GM12878 (cell line): ENCODE measurements around the gene ANTXR2. TPM values are rescaled to one million over a fixed set of nuclear protein-coding genes. Genes with fewer than 3 reads are reported as not detected.

ENCODE experiments used
- ATAC-seq: fragments of 200-7000 bp; cut with Tn5 transposase; 3 replicates; pipeline ENCODE4 v1.9.1; 2020; ENCODE audit warnings: mild to moderate bottlenecking, moderate library complexity
- BruUV-seq: library from RNA; stranded (reverse); fragments of 400-500 nt; replicated peaks from 2 replicates; lab custom pipeline; 2021; lab: Mats Ljungman, UMichigan
- CTCF ChIA-PET: fragments of 300-600 bp; sonication (Branson Sonifier 250); formaldehyde crosslinking; extraction: SDS; loops from one replicate; lab custom pipeline; 2021; ENCODE audit warnings: inconsistent platforms; lab: Yijun Ruan, JAX
- POLR2A ChIA-PET: fragments of 350-600 bp; formaldehyde crosslinking; extraction: SDS; loops from one replicate; lab custom pipeline; 2021; ENCODE audit warnings: inconsistent platforms; lab: Charles Lee
- RAD21 ChIA-PET: fragments of 300-600 bp; sonication (Branson Sonifier 250); formaldehyde crosslinking; loops from one replicate; lab custom pipeline; 2023; ENCODE audit warnings: antibody characterized with exemption; ENCODE audit not compliant: unreplicated experiment; lab: Charles Lee
- SMC1A ChIA-PET: fragments of 300-600 bp; sonication (Branson Sonifier 250); formaldehyde crosslinking; loops from one replicate; lab custom pipeline; 2023; ENCODE audit not compliant: unreplicated experiment, uncharacterized antibody; lab: Charles Lee
- DNase-seq: peaks from one replicate; pipeline ENCODE4 v3.0.0-alpha.2; 2011; ENCODE audit warnings: low read depth, low spot score
- FAIRE-seq: peaks from 3 replicates; lab custom pipeline; 2011; peaks lifted over from hg19 to GRCh38; lab: Jason Lieb, UNC
- H2AFZ ChIP-seq: 2 replicates; pipeline ENCODE4 v1.6.0; 2011; ENCODE audit warnings: low read depth, low read length, control low read depth; ENCODE audit not compliant: control insufficient read depth
- H3K27ac ChIP-seq: 2 replicates; pipeline ENCODE4 v1.5.1; 2011; ENCODE audit warnings: control low read depth; ENCODE audit not compliant: control insufficient read depth, insufficient read depth
- H3K27me3 ChIP-seq, 2 experiments: replicated peaks in 1 of 2; 2 replicates each; pipeline versions ENCODE4 v1.6.0 to v1.6.1; 2011; ENCODE audit warnings: low read length in 1 of 2; ENCODE audit not compliant: control insufficient read depth in 2 of 2, insufficient read depth in 2 of 2
- H3K36me3 ChIP-seq, 2 experiments: 2 replicates each; pipeline ENCODE4 v1.5.1; 2011; ENCODE audit warnings: low read length in 1 of 2; ENCODE audit not compliant: control insufficient read depth in 2 of 2, insufficient read depth in 2 of 2
- H3K4me1 ChIP-seq: 2 replicates; pipeline ENCODE4 v1.6.1; 2011; ENCODE audit warnings: mild to moderate bottlenecking, low read length, moderate library complexity, mixed read lengths; ENCODE audit not compliant: control insufficient read depth, insufficient read depth
- H3K4me2 ChIP-seq: 2 replicates; pipeline ENCODE4 v1.6.0; 2011; ENCODE audit warnings: control low read depth; ENCODE audit not compliant: control insufficient read depth, insufficient read depth
- H3K4me3 ChIP-seq: fragments of 200-600 bp; sonication (generic); 2 replicates; pipeline ENCODE4 v1.5.1; 2016
- H3K79me2 ChIP-seq: 2 replicates; pipeline ENCODE4 v1.6.0; 2011; ENCODE audit warnings: low read length; ENCODE audit not compliant: control insufficient read depth, insufficient read depth
- H3K9ac ChIP-seq: 2 replicates; pipeline ENCODE4 v1.8.0; 2011; ENCODE audit warnings: low read length, control low read depth, mixed read lengths; ENCODE audit not compliant: control insufficient read depth, insufficient read depth
- H3K9me3 ChIP-seq: replicated peaks from 3 replicates; pipeline ENCODE4 v1.5.1; 2011; ENCODE audit warnings: mild to moderate bottlenecking, low read length; ENCODE audit not compliant: control insufficient read depth, insufficient read depth
- H4K20me1 ChIP-seq: 2 replicates; pipeline ENCODE4 v1.6.0; 2011; ENCODE audit not compliant: control insufficient read depth, insufficient read depth
- CHD4 ChIP-seq: fragments of 200-600 bp; sonication (generic); IDR thresholded peaks from 2 replicates; pipeline ENCODE4 v1.6.1; 2016; ENCODE audit warnings: mild to moderate bottlenecking
- CUX1 ChIP-seq: IDR thresholded peaks from 2 replicates; pipeline ENCODE4 v1.6.1; 2012; ENCODE audit warnings: improper control_type of control experiment, low read depth, low read length; ENCODE audit not compliant: insufficient replicate concordance
- DPF2 ChIP-seq: fragments of 450-650 bp; IDR thresholded peaks from 2 replicates; pipeline ENCODE4 v1.6.1; 2017; ENCODE audit warnings: mild to moderate bottlenecking
- IKZF2 ChIP-seq, 2 experiments: fragments of 450-650 bp; IDR thresholded peaks; 2 replicates each; pipeline ENCODE4 v1.6.1; 2017; ENCODE audit warnings: mild to moderate bottlenecking in 2 of 2, moderate library complexity in 2 of 2
- PAX5 ChIP-seq: IDR thresholded peaks from 2 replicates; pipeline ENCODE4 v1.6.1; 2011; ENCODE audit warnings: low read depth, low read length, borderline replicate concordance
- POLR2AphosphoS5 ChIP-seq: IDR thresholded peaks from 2 replicates; pipeline ENCODE4 v1.6.1; 2011; ENCODE audit warnings: mild to moderate bottlenecking, low read length, inconsistent platforms
- WGBS: methylation state at CpG from one replicate; pipeline ENCODE4 v1.1.6; 2016; ENCODE audit warnings: low lambda C conversion rate; ENCODE audit not compliant: insufficient replicate concordance, insufficient coverage; ENCODE audit errors: missing lambda C conversion rate; 5-methylcytosine and 5-hydroxymethylcytosine counted together
- in situ Hi-C: fragments of 300-500 bp; cut with MboI; formaldehyde crosslinking; loops from 9 replicates; pipeline ENCODE4 v1.14.3; 2018; ENCODE audit warnings: mixed read lengths
- intact Hi-C: fragments of 100-400 bp; cut with micrococcal nuclease; formaldehyde crosslinking; loops from one replicate; pipeline ENCODE4 v1.14.2; 2022; ENCODE audit not compliant: unreplicated experiment
- polyA plus RNA-seq, 11 experiments: library from polyadenylated mRNA; depleted of rRNA in 4 of 11; unstranded in 6 of 11; stranded (reverse) in 5 of 11; fragments of >200 nt; fragmentation: Nextera tagmentation in 4 of 11; fragmentation: Illumina TruSeq in 1 of 11; extraction: Ambion mirVana in 4 of 11; extraction: Trizol in 1 of 11; gene quantifications; 1 replicate in 1 of 11; 2 replicates in 10 of 11; pipeline versions ENCODE4 v1.2.1 to v1.2.3, GENCODE V29; 2011 to 2016; ENCODE audit warnings: inconsistent platforms in 2 of 11, missing spikeins in 2 of 11, low read depth in 1 of 11
- total RNA-seq, 4 experiments: library from RNA; depleted of rRNA in 3 of 4; stranded (reverse); fragments of >200 nt in 3 of 4; fragmentation: Illumina TruSeq in 1 of 4; extraction: Trizol in 1 of 4; gene quantifications; 2 replicates each; pipeline versions ENCODE4 v1.2.1 to v1.2.3, GENCODE V29; 2013 to 2021

ANTXR2 gene
- total and polyA plus RNA-seq, 10 of the 15 experiments (the other 5 are each of a cell fraction or from before 2014, with no cell fraction given): 1.4 to 8.9 (median 5.7) TPM

GRCh38 chr4:79857811-79858210, 215.2 kb downstream of the ANTXR2 start:
- no peak overlapping the region for H2AFZ ChIP-seq
- RAD21 ChIA-PET: no interaction called here
- DNase-seq: no peak
- SMC1A ChIA-PET: no interaction called here
- H3K9ac ChIP-seq: no peak overlapping the region
- no peak for FAIRE-seq
- H4K20me1 ChIP-seq: no peaks in the 10 kb centered on the region
- no peaks in the 10 kb centered on the region for H3K27me3 ChIP-seq
- no peak overlapping the region for H3K4me2 ChIP-seq
- no peaks in the 10 kb centered on the region for H3K36me3 ChIP-seq
- BruUV-seq: no TSS peak
- in situ Hi-C loops (no loop called here), intact Hi-C loops (no loop called here)
- H3K79me2 ChIP-seq: no peaks in the 10 kb centered on the region
- TF ChIP-seq POLR2AphosphoS5: no peak
- TF ChIP-seq CHD4: no peak
- TF ChIP-seq IKZF2 (IDR thresholded peaks at IDR 0.05): no peak
- TF ChIP-seq CUX1: no peak
- TF ChIP-seq DPF2: no peak
- no peak for TF ChIP-seq PAX5
- ATAC-seq: no peak
- POLR2A ChIA-PET: no interaction called here
- no peak overlapping the region for H3K4me3 ChIP-seq
- H3K27ac ChIP-seq: no peak overlapping the region
- WGBS: 0% methylated on average over 1 of the region's 1 CpG
- no peaks in the 10 kb centered on the region for H3K9me3 ChIP-seq
- CTCF ChIA-PET: no interaction called here
- H3K4me1 ChIP-seq: no peaks in the 10 kb centered on the region
